Measurements from ENCODE around the gene ADAM8.

ADAM8 gene

GRCh38 chr10:133299738-133300137 lies 23.1 kb upstream of the ADAM8 start:
- no peak overlapping the region for H3K4me3 ChIP-seq (ENCODE audit: control insufficient read depth, low read depth, low read length)
- DNase-seq (ENCODE audit: low read depth) = no peak
- TF ChIP-seq CTCF (conservative IDR thresholded peaks at IDR 0.05; ENCODE audit: control insufficient read depth, insufficient read depth, low read depth, low read length) = no peak

GRCh38 chr10:133299224-133299623 lies 22.6 kb upstream of the ADAM8 start:
- no peak for TF ChIP-seq CTCF (conservative IDR thresholded peaks at IDR 0.05; ENCODE audit: control insufficient read depth, insufficient read depth, low read depth, low read length)
- no peak for DNase-seq (ENCODE audit: low read depth)
- no peak overlapping the region for H3K4me3 ChIP-seq (ENCODE audit: control insufficient read depth, low read depth, low read length)

- DNase-seq (ENCODE audit: low read depth) = no peak
- no peak overlapping the region for H3K4me3 ChIP-seq (ENCODE audit: control insufficient read depth, low read depth, low read length)
- TF ChIP-seq CTCF (conservative IDR thresholded peaks at IDR 0.05; ENCODE audit: control insufficient read depth, insufficient read depth, low read depth, low read length) = no peak
Observed at GRCh38 chr10:133298466-133298865, 21.8 kb upstream of the ADAM8 start.

DNA sequence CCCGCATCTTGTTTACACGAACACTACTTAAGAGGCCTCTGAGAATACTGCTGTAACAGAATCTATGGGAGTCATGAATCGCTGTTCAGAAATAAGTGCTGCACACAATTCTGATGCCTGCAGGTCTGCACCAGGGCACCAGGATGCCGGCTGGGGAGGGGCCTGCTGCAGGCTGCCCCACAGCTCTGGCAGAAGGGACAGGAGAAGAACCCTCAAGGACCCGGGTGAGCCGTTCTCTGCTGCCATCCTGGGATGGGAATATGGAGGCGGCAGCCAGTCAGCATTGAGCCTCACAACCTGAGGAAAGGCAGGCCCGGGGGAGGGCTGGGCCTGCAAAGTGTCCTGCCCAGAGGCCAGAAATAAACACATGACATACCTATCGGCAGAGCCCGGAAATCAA lies 20.8 kb upstream of the ADAM8 start:
- no peak for TF ChIP-seq CTCF (conservative IDR thresholded peaks at IDR 0.05; ENCODE audit: control insufficient read depth, insufficient read depth, low read depth, low read length)
- no peak overlapping the region for H3K4me3 ChIP-seq (ENCODE audit: control insufficient read depth, low read depth, low read length)
- DNase-seq (ENCODE audit: low read depth) = no peak

DNA sequence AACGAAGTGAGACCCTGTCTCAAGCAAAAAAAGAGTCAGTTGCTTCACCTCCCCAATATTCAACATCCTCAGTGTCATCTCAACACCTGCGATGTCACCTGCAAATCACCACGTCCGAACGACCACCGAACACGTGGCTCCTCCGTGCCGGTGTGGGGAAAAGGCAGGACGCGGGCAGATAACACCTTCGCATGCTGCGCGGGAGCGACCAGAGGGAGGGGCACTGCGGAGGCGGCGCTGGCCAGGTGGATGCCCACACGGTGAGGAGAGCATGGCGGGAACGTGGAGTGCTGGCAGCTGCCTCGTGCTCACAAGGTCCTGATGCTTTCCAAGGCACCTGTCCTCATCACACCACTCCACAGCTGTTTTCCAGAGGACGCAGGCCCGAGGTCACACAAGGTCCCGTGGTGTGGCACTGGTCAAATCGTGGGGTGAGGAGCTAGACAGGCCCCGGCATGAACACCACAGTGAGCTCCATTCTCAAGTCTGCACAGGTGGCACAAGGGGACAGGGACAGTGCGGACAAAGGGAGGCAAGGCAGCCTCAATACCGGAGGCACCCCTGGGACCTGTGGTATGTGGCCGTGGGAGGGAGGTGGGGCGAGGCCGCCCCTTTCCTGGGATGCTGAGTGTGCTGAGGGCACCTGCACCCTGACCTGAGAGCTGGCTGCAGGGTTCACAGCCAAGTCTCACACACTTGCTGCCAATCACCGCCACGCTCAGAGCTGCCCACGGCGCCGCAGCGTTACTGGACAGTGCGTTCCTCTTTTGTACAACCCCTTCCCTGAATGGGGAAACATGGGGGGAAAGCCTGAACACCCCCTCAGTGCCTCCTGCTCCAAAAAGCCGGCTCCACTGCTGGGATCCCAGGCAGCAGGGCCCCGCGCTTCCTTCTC lies 19.0 kb upstream of the ADAM8 start:
- no peak for DNase-seq (ENCODE audit: low read depth)
- no peak overlapping the region for H3K4me3 ChIP-seq (ENCODE audit: control insufficient read depth, low read depth, low read length)
- no peak for TF ChIP-seq CTCF (conservative IDR thresholded peaks at IDR 0.05; ENCODE audit: control insufficient read depth, insufficient read depth, low read depth, low read length)

DNA sequence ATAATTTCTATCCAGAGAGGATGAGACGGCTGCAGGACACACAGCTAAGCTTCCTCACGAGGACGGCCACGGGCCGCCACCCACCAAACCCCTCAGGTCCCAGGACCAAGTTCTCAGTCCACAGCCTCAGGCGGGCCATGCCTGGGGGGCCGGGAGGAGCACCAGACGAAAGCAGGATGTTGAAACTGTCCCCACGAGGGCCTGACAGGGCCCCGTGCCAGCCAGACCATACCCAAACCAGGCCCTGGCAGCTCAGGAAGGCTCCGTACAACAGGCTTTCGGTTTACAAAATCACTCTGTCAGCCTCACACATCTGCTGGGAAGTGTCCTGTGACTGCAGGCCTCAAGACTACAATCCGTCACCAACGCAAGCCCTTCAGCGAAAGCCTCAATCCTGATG lies 17.5 kb upstream of the ADAM8 start:
- no peak for DNase-seq (ENCODE audit: low read depth)
- TF ChIP-seq CTCF (conservative IDR thresholded peaks at IDR 0.05; ENCODE audit: control insufficient read depth, insufficient read depth, low read depth, low read length) = no peak
- no peak overlapping the region for H3K4me3 ChIP-seq (ENCODE audit: control insufficient read depth, low read depth, low read length)
